HG03196 (cell line): Measurements from ENCODE around the gene CYBA.

Source experiments
- ATAC-seq: cut with Tn5 transposase; IDR thresholded peaks from one replicate; pipeline ENCODE4 v1.9.1; 2021; ENCODE audit not compliant: unreplicated experiment

Gene CYBA

DNA sequence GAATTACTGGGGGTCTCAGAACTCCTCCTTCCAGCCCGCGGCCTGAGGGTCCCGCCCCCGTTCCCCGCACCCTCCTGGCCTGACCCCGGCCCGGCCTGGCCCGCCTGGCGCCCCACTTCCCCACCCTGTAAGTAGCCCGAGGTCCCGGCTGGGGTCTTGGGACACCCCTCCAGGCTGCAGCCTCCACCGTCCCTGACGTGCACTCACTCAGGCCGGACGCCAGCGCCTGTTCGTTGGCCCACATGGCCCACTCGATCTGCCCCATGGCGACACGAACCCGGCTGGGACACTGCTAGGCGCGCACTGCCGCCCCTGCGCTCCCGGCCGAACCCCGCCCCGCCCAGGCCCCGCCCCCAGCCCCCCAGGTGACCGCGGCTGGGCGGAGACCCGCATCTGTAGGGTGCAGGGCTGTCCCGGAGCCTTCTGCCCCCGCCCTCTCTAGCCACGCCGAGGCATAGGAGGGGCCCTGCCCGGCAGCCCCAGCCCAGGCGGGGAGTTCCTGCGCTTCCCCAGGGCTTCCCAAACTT is at the start of gene CYBA:
Gene CYBA, minus strand, starts transcription at position 305 of the 527 bp plus-strand sequence. Its CDS starts 40 bp downstream, at position 265.
- ATAC-seq: peak; percentile 55

DNA sequence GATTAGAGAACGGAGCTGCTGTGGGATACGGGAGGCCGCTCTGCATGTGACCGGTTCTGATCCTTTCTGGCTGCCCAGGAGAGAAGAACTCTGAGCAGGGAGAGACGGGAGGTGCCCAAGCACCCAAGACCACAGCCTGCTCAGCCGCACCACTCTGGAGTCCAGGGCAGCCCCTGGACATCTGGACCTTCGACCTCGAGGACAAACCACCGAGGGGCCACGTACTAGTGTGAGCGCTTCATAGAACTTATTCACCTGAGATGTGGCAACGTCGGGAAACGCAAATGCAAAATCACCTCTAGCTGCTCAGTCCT is 49.4 kb upstream of the CYBA start:
- ATAC-seq: no peak

DNA sequence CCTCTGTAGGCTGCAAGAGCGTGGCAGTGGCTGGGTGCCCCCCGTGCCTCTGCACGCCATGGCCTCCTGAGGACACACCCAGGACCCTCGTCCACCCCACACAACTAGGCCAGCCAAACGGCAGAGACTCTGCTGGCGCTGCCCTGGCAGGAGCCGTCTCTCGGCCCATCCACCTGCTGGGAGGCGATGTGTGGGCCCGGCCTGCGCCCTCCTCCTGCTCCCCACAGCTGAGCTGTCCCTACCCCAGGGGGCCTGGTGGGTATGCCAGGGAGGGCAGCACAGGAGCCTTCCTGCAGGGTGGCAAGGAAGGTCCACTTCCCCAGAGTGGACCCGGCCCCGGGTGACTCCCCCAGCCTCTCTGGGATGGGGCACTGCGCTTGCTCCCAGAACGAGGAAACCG is 48.3 kb upstream of the CYBA start:
- ATAC-seq: no peak

DNA sequence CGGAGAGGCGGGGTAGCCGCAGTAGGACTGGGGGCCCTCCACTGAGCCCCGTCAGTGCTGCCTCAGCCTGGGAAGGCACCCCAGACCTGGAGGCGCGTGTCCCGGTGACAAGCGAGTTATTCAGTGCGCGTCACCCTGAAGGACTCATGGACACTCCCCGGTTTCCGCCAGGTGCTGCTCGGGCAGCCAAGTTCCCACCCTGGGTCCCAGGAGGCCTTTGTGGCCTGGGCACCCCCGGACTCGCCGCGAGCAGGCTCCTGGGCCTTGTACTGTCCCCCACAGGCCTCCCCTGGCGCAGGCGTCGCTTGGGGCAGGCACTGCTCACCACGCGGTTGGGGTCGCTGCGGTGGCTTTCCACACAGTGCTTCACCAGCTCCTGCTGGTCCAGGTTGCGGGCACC is 47.8 kb upstream of the CYBA start:
- no peak for ATAC-seq

DNA sequence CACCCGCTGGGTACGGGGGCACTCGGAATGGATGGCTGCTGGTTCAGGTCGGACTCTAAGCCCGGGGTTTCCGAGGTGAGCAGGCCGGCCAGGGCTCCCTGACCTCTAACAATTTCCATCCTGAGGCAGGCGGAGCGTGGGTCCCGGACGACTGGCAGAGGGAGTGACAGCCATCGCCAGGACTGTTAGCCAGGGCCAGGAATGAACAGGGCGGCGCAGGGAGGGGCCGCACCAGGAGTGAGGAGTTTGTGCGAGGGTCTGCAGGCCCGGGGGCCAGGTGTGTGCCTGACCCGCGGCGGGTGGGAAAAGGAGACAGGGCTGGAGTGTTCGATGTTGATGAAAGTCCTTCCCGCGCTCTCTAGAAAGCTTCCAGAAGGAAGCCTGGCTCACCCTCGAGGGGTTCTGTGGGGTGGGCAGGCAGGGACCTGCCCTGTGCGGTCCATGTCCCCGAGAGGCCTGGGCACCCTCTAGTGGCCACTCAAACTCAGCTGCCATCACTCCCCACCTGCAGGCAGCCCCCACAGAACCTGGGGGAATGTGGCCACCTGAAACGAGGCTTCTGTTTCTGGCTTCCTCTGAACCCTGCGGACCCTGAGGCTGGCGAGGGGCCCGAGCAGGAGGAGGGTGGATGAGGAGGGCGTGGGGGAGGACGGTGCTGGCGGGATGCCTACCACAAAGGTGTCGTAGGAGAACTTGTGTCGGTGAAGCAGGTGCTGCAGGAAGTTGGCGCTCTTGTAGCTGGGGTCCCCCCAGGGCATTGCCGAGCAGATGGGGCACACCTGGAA is 47.2 kb upstream of the CYBA start:
- no peak for ATAC-seq

DNA sequence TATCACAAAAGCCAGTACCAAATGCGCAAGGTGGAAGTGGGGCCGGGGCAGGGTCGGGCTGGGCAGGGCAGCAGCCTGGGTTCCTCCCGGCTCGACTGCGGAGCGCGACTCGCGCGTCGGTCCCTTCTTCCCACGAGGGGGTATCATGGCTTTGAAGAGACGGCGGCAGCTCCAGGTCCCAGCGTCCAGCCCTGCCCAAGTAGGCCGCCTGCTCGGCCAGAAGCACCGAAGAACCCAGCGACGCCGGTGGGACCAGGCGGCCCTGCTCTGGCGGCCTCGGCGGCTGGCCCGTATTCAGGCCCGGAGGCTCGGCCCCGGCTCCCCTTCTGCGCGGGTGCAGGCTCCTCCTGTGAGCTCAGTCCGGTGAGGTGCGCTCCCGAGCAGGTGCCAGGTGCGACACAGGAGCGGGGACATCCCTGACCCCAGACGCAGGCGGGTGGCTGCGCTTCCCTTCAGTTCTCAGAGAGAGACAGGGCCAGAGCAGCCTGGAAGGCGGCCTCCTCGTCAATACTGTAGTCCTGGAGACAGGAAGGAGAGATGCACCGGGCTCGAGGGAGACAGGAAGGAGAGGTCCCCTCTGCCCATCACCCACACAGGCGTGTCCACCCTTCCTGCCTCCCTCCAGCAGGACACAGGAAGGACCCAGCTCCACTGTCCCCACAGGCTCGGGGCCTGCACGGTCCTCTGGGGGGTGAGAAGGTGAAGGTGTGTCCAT is 46.4 kb upstream of the CYBA start:
- ATAC-seq: no peak

DNA sequence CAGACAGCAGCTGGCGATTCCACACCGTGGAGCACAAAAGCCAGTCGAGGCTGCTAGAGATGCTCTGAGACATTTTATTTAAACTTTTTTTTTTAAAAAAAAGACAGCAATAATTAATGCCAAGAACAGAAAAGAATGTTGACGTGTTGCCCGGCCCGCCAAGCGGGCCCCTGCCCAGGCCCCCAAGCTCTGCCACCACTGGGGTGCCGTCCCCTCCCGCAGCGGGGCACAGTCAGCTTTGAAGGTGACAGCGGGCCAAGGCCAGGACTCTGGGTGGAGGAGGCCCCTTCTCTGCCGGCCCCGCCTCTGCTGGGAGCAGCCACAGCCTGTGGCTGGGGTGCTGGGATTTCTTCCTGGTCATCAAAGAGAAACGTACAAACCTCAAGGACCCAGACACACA is 45.6 kb upstream of the CYBA start:
- no peak for ATAC-seq

DNA sequence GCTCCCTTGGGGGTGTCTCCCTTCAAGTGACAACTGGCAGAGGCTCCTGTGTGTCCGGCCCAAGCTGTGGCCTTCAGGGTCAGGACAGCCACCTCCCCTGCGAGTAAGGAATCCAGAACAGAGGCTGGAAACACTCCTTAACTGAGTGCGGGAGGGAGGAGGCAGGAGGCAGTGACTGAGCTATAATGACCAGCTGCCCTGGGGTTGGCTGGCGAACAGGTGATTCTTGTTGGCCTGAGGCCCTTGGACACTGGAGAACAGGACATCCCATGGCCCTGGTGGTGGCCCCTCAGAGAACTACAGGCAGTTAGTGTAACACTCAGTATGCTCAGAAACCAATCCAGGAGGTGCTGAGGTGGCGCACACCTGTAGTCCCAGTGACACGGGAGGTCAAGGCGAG is 44.9 kb upstream of the CYBA start:
- ATAC-seq: no peak

DNA sequence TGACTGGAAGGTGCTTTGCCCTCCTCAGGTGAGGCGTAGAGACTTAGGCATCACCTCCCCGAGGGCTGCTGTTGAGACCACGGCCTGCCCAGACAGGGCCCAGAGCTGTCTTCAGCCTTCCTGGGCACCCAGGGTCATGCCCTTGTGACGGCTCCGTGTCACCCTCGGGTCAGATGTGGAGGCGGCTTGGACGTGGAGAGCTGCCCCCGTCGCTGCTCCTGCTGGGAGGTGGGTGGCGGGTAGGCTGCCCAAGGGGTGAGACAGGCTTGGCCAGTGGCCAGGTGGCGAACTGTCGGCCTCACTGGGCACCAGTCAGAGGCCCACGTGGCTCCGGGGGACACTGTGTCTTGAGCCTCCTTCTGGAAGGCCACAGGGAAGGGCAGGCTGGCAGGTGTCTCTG is 44.4 kb upstream of the CYBA start:
- ATAC-seq: no peak

DNA sequence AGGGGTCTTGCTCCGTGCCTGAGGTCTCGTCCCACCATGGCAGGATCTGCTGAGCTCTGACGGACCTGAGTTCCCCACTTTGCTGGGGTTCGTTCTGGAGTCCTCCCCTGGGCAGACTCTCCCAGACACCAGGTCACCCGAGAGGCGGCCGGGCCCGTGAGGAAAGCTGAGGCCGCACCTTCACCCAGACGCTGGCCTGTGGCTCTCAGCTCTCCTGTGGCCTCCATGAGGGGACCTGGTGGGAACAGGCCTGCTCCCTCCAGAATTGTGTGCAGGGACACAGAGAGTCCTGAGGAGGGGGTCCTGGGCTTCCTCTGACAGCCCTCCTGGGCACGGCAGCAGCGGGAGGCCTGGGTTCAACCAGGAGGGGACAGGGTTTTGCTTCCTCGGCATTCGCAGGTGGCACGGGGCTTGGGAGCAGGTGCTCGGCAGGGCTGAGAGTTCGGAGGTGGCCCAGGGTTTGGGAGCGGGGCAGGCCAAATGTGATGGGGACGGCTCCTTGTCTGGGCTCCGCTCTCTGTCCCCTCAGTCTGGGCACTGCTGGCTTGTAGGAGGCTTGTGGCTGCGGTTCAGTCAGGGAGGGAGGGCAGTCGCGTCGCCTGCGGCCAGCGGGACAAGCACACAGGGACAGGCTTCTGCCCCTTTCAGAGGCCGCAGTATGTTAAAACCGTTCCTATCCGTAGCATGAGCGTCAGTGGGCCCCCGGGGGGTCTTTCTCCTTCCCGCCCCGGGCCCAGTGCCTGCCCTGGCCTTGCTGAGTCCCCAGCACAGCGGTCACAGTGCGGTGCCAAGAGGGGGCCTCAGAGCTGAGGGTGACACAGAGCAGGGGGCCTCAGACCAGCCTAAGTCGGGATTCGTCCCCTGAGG is 43.6 kb upstream of the CYBA start:
- ATAC-seq: no peak

DNA sequence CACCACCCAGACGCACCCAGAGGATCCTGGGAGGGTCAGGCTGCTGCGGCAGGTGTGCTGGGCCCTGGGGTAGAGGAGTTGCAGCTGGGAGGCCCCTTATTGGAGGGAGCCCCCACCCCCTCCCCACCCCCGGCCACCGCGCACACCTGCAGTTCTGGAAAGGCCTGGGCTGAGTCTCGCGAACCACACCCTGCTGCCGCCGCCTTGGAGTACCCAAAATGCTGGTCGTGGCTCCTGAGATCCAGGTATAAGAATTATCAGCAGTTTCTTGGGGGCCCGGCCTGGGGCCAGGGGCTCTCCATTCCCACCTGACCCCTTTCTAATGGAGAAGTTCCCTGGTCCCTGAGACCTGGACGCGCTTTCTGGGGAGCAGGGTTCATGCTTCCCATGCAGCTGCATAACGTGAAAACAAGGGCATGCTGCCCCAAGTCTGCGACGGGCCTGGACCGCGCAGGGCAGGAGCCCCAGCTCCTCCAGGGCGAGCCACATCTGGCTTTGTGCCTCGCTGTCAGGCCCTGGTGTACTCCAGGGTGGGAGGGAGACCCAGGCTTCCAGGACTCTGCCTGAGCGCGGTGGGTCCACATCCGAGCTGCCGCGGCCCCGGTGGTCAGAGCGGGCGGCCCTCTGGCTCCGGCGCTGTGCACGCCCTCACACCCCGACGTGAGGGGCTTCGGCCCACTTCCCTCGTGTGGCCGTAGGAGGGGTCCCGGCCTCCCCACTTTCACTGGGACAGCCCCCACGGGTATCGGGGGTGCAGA is 42.7 kb upstream of the CYBA start:
- ATAC-seq: no peak

DNA sequence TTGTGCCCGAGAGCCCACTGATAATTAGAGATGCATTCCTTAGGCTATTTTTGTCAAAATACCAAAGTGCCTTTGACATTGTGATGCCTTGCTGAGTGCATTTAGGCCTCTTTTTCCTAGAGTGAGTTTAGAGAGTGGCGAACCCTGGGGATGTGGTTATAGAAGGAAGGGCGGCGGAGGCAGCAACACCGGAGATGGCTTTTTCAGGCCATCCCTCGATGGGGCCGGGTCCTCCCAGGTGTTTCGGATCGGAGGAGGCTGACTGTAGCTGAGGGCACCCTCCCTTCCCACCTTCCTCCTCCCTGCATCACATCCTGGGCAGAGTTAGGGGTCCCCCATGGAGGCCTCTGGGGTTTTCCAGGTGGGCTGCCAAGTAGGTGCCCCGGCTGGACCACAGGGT is 42.0 kb upstream of the CYBA start:
- no peak for ATAC-seq

DNA sequence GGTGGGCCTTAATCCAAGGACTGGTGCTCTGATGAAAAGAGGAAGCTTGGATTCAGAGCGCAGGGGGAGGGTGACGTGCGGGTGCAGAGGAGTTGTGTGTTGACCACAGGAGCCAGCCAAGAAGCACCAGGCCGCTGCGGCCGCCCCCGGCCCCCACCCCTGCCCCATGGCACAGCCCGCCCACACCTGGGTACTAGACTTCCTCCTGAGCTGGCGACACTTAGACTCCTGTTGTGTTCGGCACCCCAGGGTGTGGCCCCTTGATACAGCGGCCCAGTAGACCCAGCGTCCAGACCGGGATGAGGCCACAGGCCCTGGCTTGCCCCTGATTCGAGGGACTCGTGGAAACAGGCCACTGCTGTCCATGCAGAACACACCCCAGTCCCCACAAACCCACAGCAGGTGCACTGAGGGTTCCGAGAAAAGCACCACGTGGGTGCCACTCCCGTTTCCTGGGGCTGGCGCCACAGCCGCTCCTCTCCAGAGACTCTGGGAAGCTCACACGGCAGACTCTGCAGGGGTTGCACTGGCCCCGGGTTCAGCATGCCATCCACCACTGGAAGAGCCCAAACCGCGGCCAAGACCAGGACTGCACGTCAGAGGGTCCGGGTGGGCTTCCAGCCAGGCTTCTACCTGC is 41.2 kb upstream of the CYBA start:
- ATAC-seq: no peak

DNA sequence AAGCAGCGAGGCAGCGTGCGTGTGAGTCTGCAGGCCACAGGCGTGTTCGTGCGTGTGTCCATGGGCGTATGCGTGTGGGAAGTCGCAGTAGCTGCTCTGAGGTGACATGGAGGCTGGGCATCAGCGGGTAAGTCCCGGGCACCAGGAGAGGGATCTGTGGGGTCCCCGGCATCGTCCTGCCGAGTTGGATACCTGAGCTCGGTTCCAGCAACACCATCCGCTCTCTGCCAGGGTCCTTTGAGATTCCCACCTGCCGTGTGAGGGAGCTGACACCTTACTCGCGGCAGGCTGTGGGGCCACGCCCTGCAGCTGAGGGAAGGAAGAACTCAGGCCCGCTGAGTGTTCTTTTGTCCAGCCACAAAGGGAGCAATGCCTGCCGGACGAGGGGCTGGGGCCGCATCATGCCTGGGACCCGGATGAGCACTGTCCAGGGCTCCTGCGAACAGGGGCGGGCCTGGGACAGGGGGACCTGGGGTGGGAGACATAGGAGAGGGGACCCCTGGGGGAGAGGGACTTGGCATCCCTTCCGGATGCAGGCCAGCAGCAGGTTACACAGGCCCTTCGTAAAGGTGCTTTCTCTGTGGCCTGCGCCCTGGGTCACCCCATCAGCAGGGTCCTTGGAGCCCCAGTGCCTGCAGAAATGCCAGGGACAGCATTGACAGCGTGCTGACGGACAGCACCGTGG is 40.4 kb upstream of the CYBA start:
- ATAC-seq: no peak

DNA sequence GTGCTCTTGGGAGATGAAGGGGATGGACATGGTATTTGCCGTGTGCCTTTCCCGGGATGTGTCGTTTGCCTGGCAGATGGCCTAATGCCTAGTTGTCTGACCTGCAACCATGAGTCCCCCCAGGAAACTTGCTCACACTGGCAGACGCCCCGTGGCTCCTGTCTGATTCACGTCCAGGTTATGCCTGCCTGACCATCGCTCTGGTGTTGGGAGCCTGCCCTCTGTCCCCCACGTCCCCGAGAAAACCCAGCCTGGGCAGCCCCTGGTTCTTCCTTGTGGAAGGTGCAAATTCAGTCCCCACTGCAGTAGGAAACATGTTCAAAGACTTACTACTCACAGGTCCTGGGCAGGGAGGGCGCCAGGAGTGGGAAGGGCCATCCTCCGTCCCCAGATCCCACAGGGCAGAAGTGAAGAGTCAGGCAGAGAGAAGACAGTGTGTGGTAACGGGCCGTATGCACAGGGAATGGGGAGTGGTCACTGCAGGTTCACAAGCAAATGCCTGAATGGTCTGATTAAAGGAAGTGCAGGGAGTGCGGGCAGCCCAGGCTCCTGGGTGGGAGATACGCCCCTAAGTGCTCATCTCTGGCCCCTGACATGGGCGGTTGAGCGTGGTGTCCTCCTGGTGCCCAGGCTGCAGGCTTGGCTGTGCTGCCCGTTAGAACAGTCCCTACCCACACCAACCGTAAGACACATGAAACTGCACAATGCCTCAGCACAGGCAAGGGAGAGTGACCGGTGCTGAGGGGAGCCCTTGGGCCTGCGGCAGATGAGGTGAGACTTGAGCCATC is 39.7 kb upstream of the CYBA start:
- ATAC-seq: no peak

DNA sequence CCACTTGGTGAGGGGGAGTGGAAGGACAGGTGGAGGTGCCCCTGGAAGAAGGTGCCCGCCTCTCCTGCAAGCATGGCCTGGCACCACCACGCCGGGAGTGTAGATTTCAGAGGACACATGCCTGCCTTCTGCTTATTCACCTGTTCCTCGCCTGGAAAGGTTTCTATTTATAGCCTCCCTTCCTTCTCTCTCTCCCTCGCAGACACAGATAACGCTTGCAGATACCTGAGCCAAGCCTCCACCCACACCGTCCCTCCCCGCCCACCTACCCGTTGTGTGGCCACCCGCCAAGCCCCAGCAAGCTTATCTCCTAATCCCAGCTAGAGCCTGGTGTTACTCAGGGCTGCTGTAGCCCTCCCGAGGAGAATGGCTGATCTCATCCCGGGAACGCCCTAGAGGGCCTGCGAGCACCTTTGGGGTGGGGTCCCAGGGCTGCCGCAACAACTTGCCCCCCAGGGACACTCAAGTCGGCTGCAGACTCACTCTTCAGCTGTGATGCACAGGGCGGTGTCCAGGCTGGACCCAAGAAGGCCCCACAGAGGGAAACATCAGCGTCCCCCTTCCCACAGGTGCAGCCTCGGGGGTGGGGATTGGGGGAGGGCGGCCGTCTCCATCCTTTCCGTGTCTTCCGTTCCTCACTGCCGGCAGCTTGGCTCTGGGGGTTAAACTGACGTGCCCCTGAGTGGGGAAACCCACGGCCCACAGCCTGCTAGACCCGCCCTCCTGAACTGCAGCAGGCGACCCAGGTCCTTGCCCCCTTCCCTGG is 37.3 kb upstream of the CYBA start:
- no peak for ATAC-seq

DNA sequence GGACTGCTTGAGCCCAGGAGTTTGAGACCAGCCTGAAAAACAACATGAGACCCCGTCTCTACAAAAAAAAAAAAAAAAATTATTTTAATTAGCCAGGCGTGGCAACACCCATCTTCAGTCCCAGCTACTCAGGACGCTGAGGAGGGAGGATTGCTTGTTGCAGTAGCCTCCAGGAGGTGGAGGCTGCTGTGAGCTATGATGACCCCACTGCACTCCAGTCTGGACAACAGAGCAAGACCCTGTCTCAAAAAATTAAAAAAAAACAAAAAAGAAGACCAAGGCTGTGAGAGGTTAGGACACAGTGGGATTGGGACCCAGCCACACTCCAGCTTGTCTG is 36.8 kb upstream of the CYBA start:
- no peak for ATAC-seq

DNA sequence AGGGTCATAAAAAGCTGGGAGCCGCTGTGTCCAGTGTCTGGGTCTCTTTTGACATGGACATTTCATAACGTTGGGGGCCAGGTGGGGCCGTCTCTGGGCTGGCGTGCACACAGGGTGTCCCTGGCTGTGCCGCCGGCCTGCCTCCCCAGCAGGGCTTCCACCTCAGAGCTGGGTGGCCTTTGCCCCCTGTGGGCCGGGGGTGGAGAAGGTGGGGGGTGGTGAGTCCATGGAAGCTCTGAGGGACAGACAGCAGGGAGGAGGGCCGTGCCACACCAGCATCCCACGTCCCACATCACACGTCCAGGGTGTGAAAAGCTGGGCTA is 36.4 kb upstream of the CYBA start:
- no peak for ATAC-seq
